Panc1 (cell line): ENCODE data around the gene BTRC. TPM values are rescaled to one million over a fixed set of nuclear protein-coding genes. Genes with fewer than 3 reads are reported as not detected.

Experiments used
- ATAC-seq: fragments of 200-7000 bp; cut with Tn5 transposase; 2 replicates; pipeline ENCODE4 v1.9.1; 2020; ENCODE audit warnings: mild to moderate bottlenecking, moderate library complexity
- BruUV-seq: library from RNA; stranded (reverse); fragments of 400-500 nt; replicated peaks from 2 replicates; lab custom pipeline; 2021; lab: Mats Ljungman, UMichigan
- CTCF ChIA-PET: fragments of 300-600 bp; sonication (Branson Sonifier 250); formaldehyde crosslinking; loops from one replicate; lab custom pipeline; 2022; ENCODE audit warnings: antibody characterized with exemption; lab: Charles Lee
- POLR2A ChIA-PET: fragments of 300-600 bp; sonication (Branson Sonifier 250); formaldehyde crosslinking; loops from one replicate; lab custom pipeline; 2022; ENCODE audit warnings: antibody characterized with exemption; lab: Charles Lee
- DNase-seq: peaks from one replicate; pipeline ENCODE4 v3.0.0-alpha.2; 2010; ENCODE audit warnings: low read depth, low spot score
- H3K27ac ChIP-seq: 2 replicates; pipeline ENCODE4 v1.5.1; 2011; ENCODE audit warnings: mild to moderate bottlenecking, low read length, inconsistent platforms
- H3K27me3 ChIP-seq: fragments of 200-500 bp; sonication (Bioruptor generic); 2 replicates; pipeline ENCODE4 v1.6.0; 2014; ENCODE audit warnings: low read length, inconsistent platforms; ENCODE audit not compliant: control insufficient read depth, insufficient read depth
- H3K36me3 ChIP-seq: fragments of 200-500 bp; sonication (Bioruptor generic); 2 replicates; pipeline ENCODE4 v1.5.1; 2014; ENCODE audit warnings: inconsistent platforms, mild to moderate bottlenecking, low read length, moderate library complexity; ENCODE audit not compliant: control insufficient read depth, insufficient read depth
- H3K4me1 ChIP-seq: 2 replicates; pipeline ENCODE4 v1.5.1; 2011; ENCODE audit warnings: inconsistent platforms, mild to moderate bottlenecking, low read length, moderate library complexity; ENCODE audit not compliant: control insufficient read depth, insufficient read depth
- H3K4me3 ChIP-seq, 2 experiments: 2 replicates each; pipeline ENCODE4 v1.5.1; 2011 to 2012; ENCODE audit warnings: low read depth in 2 of 2, low read length in 2 of 2, mild to moderate bottlenecking in 2 of 2, inconsistent platforms in 1 of 2, moderate library complexity in 1 of 2
- H3K9me3 ChIP-seq: fragments of 200-500 bp; sonication (Bioruptor generic); 2 replicates; pipeline ENCODE4 v1.5.1; 2014; ENCODE audit warnings: low read depth, mild to moderate bottlenecking, inconsistent platforms, low read length, moderate library complexity; ENCODE audit not compliant: control insufficient read depth, insufficient read depth
- CTCF ChIP-seq: fragments of 450-650 bp; IDR thresholded peaks from 2 replicates; pipeline ENCODE4 v1.5.1; 2017; ENCODE audit warnings: mild to moderate bottlenecking
- POLR2AphosphoS5 ChIP-seq: IDR thresholded peaks from 2 replicates; pipeline ENCODE4 v1.6.1; 2012; ENCODE audit warnings: mild to moderate bottlenecking, low read depth, low read length, moderate library complexity
- REST ChIP-seq, 2 experiments: IDR thresholded peaks; 2 replicates each; pipeline ENCODE4 v1.6.1; 2011 to 2012; ENCODE audit warnings: low read depth in 2 of 2, control low read depth in 1 of 2, low read length in 1 of 2, mild to moderate bottlenecking in 1 of 2, moderate library complexity in 1 of 2; ENCODE audit not compliant: insufficient read depth in 1 of 2
- SIN3A ChIP-seq: IDR thresholded peaks from 2 replicates; pipeline ENCODE4 v1.6.1; 2012; ENCODE audit warnings: low read depth, mild to moderate bottlenecking, low read length, moderate library complexity, borderline replicate concordance; ENCODE audit not compliant: insufficient read depth
- TCF7L2 ChIP-seq: IDR thresholded peaks from 2 replicates; pipeline ENCODE4 v1.6.1; 2011; ENCODE audit warnings: mild to moderate bottlenecking, low read depth, low read length, inconsistent platforms
- in situ Hi-C: cut with HindIII; loops from 2 replicates; pipeline ENCODE4 v1.10.0; 2016; ENCODE audit warnings: low sequenced_read_pairs, low pct_unique_long_range_greater_than_20kb
- intact Hi-C: fragments of 100-400 bp; cut with micrococcal nuclease; formaldehyde crosslinking; loops from one replicate; pipeline ENCODE4 v1.10.0; 2022; ENCODE audit not compliant: unreplicated experiment
- total RNA-seq: library from RNA; stranded (reverse); gene quantifications from one replicate; pipeline ENCODE4 v1.2.1, GENCODE V29; 2021; ENCODE audit not compliant: unreplicated experiment

Gene BTRC
- total RNA-seq, 1 experiment from 2014 or later = 22.1 TPM

- DNase-seq (no peak), ATAC-seq (no peak)
- no TSS peak for BruUV-seq
- in situ Hi-C loops = no loop called here
- no peaks in the 10 kb centered on the region for H3K27me3 ChIP-seq
- ChIA-PET POLR2A (no interaction called here), CTCF (no interaction called here)
- H3K9me3 ChIP-seq = no peaks in the 10 kb centered on the region
- intact Hi-C loops = no loop called here
- no peak overlapping the region for H3K27ac ChIP-seq
- no peak overlapping the region for H3K4me3 ChIP-seq
- peaks cover 7% of the 10 kb centered on the region; the same call in 1 of the 2 replicates for H3K4me1 ChIP-seq
- no peaks in the 10 kb centered on the region for H3K36me3 ChIP-seq
- TF ChIP-seq REST (IDR thresholded peaks at IDR 0.05; ENCODE audit: insufficient read depth in 1 of 2, low read depth in 2 of 2, low read length in 1 of 2) = no peak
Observed at GRCh38 chr10:101573885-101574753, 220.2 kb downstream of the BTRC start.

GRCh38 chr10:101575091-101575490, 221.1 kb downstream of the BTRC start:
- POLR2A ChIA-PET = no interaction called here
- TF ChIP-seq POLR2AphosphoS5 (no peak), TCF7L2 (no peak), SIN3A (no peak), REST (IDR thresholded peaks at IDR 0.05; ENCODE audit: insufficient read depth in 1 of 2, low read depth in 2 of 2, low read length in 1 of 2) (no peak), CTCF (no peak)
- no peak for DNase-seq
- H3K27ac ChIP-seq = no peak overlapping the region
- H3K36me3 ChIP-seq = no peaks in the 10 kb centered on the region
- in situ Hi-C loops (no loop called here), intact Hi-C loops (no loop called here)
- CTCF ChIA-PET = no interaction called here
- H3K27me3 ChIP-seq = no peaks in the 10 kb centered on the region
- no TSS peak for BruUV-seq
- H3K4me1 ChIP-seq = peaks cover 7% of the 10 kb centered on the region; the same call in 1 of the 2 replicates
- ATAC-seq = no peak
- H3K9me3 ChIP-seq = no peaks in the 10 kb centered on the region
- no peak overlapping the region for H3K4me3 ChIP-seq
